SKM-1 (cell line): Measurements from ENCODE around the gene PILRA.
"Not testable (repeated sequence)": the region's sequence is repeated elsewhere in the genome, so short reads cannot be mapped to it uniquely, and the experiment has no call there.

Source experiments
- DNase-seq: peaks from one replicate; lab custom pipeline; 2025; ENCODE audit not compliant: unreplicated experiment; lab: John Stamatoyannopoulos, UW

Gene PILRA

GRCh38 chr7:100378114-100378755 is 4.9 kb downstream of the PILRA start:
- no peak for DNase-seq

- no peak for DNase-seq
Observed at GRCh38 chr7:100380196-100380595, 6.9 kb downstream of the PILRA start.

GRCh38 chr7:100381531-100382233 is 8.4 kb downstream of the PILRA start:
- not testable (repeated sequence) for DNase-seq

- DNase-seq: not testable (repeated sequence)
Observed at GRCh38 chr7:100382234-100382853, 9.1 kb downstream of the PILRA start.

- DNase-seq: no peak
Observed at GRCh38 chr7:100384628-100385294, 11.5 kb downstream of the PILRA start.

GRCh38 chr7:100386940-100387339 is 13.7 kb downstream of the PILRA start:
- no peak for DNase-seq

- DNase-seq: no peak
Observed at GRCh38 chr7:100387695-100388094, 14.4 kb downstream of the PILRA start.

GRCh38 chr7:100389437-100390088 is 16.3 kb downstream of the PILRA start:
- DNase-seq: no peak

- no peak for DNase-seq
Observed at GRCh38 chr7:100390286-100391009, 17.2 kb downstream of the PILRA start.

GRCh38 chr7:100393233-100393905 is 20.1 kb downstream of the PILRA start:
- no peak for DNase-seq

- DNase-seq: no peak
Observed at GRCh38 chr7:100394077-100394476, 20.8 kb downstream of the PILRA start.

GRCh38 chr7:100396421-100396982 is 23.2 kb downstream of the PILRA start:
- DNase-seq: peak; percentile 76

- no peak for DNase-seq
Observed at GRCh38 chr7:100397315-100398081, 24.2 kb downstream of the PILRA start.

GRCh38 chr7:100398239-100398638 is 25.0 kb downstream of the PILRA start:
- no peak for DNase-seq

GRCh38 chr7:100400041-100400440 is 26.8 kb downstream of the PILRA start:
- DNase-seq: no peak

GRCh38 chr7:100400656-100401055 is 27.4 kb downstream of the PILRA start:
- no peak for DNase-seq

GRCh38 chr7:100401811-100402210 is 28.5 kb downstream of the PILRA start:
- DNase-seq: no peak

- no peak for DNase-seq
Observed at GRCh38 chr7:100402241-100402640, 29.0 kb downstream of the PILRA start.

GRCh38 chr7:100406767-100407166 is 33.5 kb downstream of the PILRA start:
- no peak for DNase-seq
